ENCODE results near the gene CACNA2D1. TPM values are rescaled to one million over a fixed set of nuclear protein-coding genes. Genes with fewer than 3 reads are reported as not detected.

The CACNA2D1 gene
- total RNA-seq, 1 donor from 2014 or later = 20.7 TPM

- Mint-ChIP-seq H3K4me1 (ENCODE audit: unreplicated experiment) (no peaks in the 10 kb centered on the region), H3K27ac (ENCODE audit: unreplicated experiment) (no peak overlapping the region)
- TF ChIP-seq CTCF (IDR thresholded peaks at IDR 0.05; ENCODE audit: unreplicated experiment) = no peak
Measured at GRCh38 chr7:82323806-82324205, 119.8 kb downstream of the CACNA2D1 start.

GRCh38 chr7:82319674-82320118 is 123.9 kb downstream of the CACNA2D1 start:
- Mint-ChIP-seq H3K4me3 (ENCODE audit: unreplicated experiment) (no peak overlapping the region), H3K27me3 (ENCODE audit: unreplicated experiment) (peaks cover 2% of the 10 kb centered on the region), H3K27ac (ENCODE audit: unreplicated experiment) (no peak overlapping the region), H3K9me3 (ENCODE audit: unreplicated experiment) (no peaks in the 10 kb centered on the region), H3K36me3 (ENCODE audit: low read depth, unreplicated experiment) (no peaks in the 10 kb centered on the region), H3K4me1 (ENCODE audit: unreplicated experiment) (peaks cover 4% of the 10 kb centered on the region)
- TF ChIP-seq CTCF (IDR thresholded peaks at IDR 0.05; ENCODE audit: unreplicated experiment) = no peak
- DNase-seq (ENCODE audit: low spot score) = no peak

More at GRCh38 chr7:82323806-82324205, 119.8 kb downstream of the CACNA2D1 start:
- no peaks in the 10 kb centered on the region for H3K36me3 Mint-ChIP-seq (ENCODE audit: low read depth, unreplicated experiment)
- peaks cover under 1% of the 10 kb centered on the region for H3K27me3 Mint-ChIP-seq (ENCODE audit: unreplicated experiment)
- H3K9me3 Mint-ChIP-seq (ENCODE audit: unreplicated experiment) = no peaks in the 10 kb centered on the region
- no peak for DNase-seq (ENCODE audit: low spot score)
- H3K4me3 Mint-ChIP-seq (ENCODE audit: unreplicated experiment) = no peak overlapping the region

GRCh38 chr7:82318786-82319185 is 124.8 kb downstream of the CACNA2D1 start:
- DNase-seq (ENCODE audit: low spot score) = no peak
- no peak for TF ChIP-seq CTCF (IDR thresholded peaks at IDR 0.05; ENCODE audit: unreplicated experiment)

GRCh38 chr7:82317760-82318159 is 125.8 kb downstream of the CACNA2D1 start:
- peaks cover 2% of the 10 kb centered on the region for H3K27me3 Mint-ChIP-seq (ENCODE audit: unreplicated experiment)
- no peak overlapping the region for H3K27ac Mint-ChIP-seq (ENCODE audit: unreplicated experiment)
- no peak overlapping the region for H3K4me3 Mint-ChIP-seq (ENCODE audit: unreplicated experiment)
- no peaks in the 10 kb centered on the region for H3K36me3 Mint-ChIP-seq (ENCODE audit: low read depth, unreplicated experiment)
- DNase-seq (ENCODE audit: low spot score) = no peak
- H3K4me1 Mint-ChIP-seq (ENCODE audit: unreplicated experiment) = peaks cover 4% of the 10 kb centered on the region
- no peak for TF ChIP-seq CTCF (IDR thresholded peaks at IDR 0.05; ENCODE audit: unreplicated experiment)
- H3K9me3 Mint-ChIP-seq (ENCODE audit: unreplicated experiment) = no peaks in the 10 kb centered on the region

More at GRCh38 chr7:82318786-82319185, 124.8 kb downstream of the CACNA2D1 start:
- H3K4me1 Mint-ChIP-seq (ENCODE audit: unreplicated experiment) = peaks cover 4% of the 10 kb centered on the region
- no peak overlapping the region for H3K4me3 Mint-ChIP-seq (ENCODE audit: unreplicated experiment)
- H3K36me3 Mint-ChIP-seq (ENCODE audit: low read depth, unreplicated experiment) = no peaks in the 10 kb centered on the region
- no peaks in the 10 kb centered on the region for H3K9me3 Mint-ChIP-seq (ENCODE audit: unreplicated experiment)
- peaks cover 2% of the 10 kb centered on the region for H3K27me3 Mint-ChIP-seq (ENCODE audit: unreplicated experiment)
- H3K27ac Mint-ChIP-seq (ENCODE audit: unreplicated experiment) = no peak overlapping the region

GRCh38 chr7:82317257-82317721 is 126.3 kb downstream of the CACNA2D1 start:
- Mint-ChIP-seq H3K4me1 (ENCODE audit: unreplicated experiment) (peaks cover 4% of the 10 kb centered on the region), H3K9me3 (ENCODE audit: unreplicated experiment) (no peaks in the 10 kb centered on the region), H3K27ac (ENCODE audit: unreplicated experiment) (no peak overlapping the region)

More at GRCh38 chr7:82317257-82317721, 126.3 kb downstream of the CACNA2D1 start:
- no peak for TF ChIP-seq CTCF (IDR thresholded peaks at IDR 0.05; ENCODE audit: unreplicated experiment)
- Mint-ChIP-seq H3K36me3 (ENCODE audit: low read depth, unreplicated experiment) (no peaks in the 10 kb centered on the region), H3K4me3 (ENCODE audit: unreplicated experiment) (no peak overlapping the region), H3K27me3 (ENCODE audit: unreplicated experiment) (peaks cover 2% of the 10 kb centered on the region)
- DNase-seq (ENCODE audit: low spot score) = no peak

Data from endothelial cell (in vitro differentiated cells).